SW 1271 (cell line): ENCODE data around the gene LRRC27.

ENCODE experiments used
- DNase-seq, 2 experiments: peaks; one replicate each; lab custom pipeline; 2025; lab: John Stamatoyannopoulos, UW

LRRC27 gene

GRCh38 chr10:132301371-132302330 is 30.3 kb upstream of the LRRC27 start:
- DNase-seq, result no peak

- DNase-seq, result no peak
Measured at GRCh38 chr10:132302421-132303310, 29.3 kb upstream of the LRRC27 start.

- DNase-seq, result no peak
Measured at GRCh38 chr10:132303361-132304115, 28.5 kb upstream of the LRRC27 start.

- DNase-seq, result no peak
Measured at GRCh38 chr10:132304756-132305509, 27.1 kb upstream of the LRRC27 start.

GRCh38 chr10:132305654-132306342 is 26.2 kb upstream of the LRRC27 start:
- no peak for DNase-seq

GRCh38 chr10:132306343-132306685 is 25.7 kb upstream of the LRRC27 start:
- DNase-seq, result no peak

GRCh38 chr10:132306864-132307751 is 24.9 kb upstream of the LRRC27 start:
- no peak for DNase-seq

- DNase-seq, result peak; percentile 31 to 64
Measured at GRCh38 chr10:132307823-132308586, 24.0 kb upstream of the LRRC27 start, which contains the start of gene STK32C. TSS of gene STK32C (minus strand) at chr10:132307950. CDS start at chr10:132307833, 117 bp downstream.

- DNase-seq, result no peak
Measured at GRCh38 chr10:132308587-132309470, 23.2 kb upstream of the LRRC27 start.

- no peak for DNase-seq
Measured at GRCh38 chr10:132309471-132309865, 22.5 kb upstream of the LRRC27 start.

- no peak for DNase-seq
Measured at GRCh38 chr10:132309879-132310591, 22.0 kb upstream of the LRRC27 start.

GRCh38 chr10:132310701-132311337 is 21.2 kb upstream of the LRRC27 start:
- no peak for DNase-seq

GRCh38 chr10:132311338-132311939 is 20.6 kb upstream of the LRRC27 start:
- DNase-seq, result no peak

GRCh38 chr10:132313305-132313704 is 18.7 kb upstream of the LRRC27 start:
- no peak for DNase-seq

- no peak for DNase-seq
Measured at GRCh38 chr10:132313865-132314264, 18.1 kb upstream of the LRRC27 start.

GRCh38 chr10:132314336-132314735 is 17.7 kb upstream of the LRRC27 start:
- no peak for DNase-seq
